HG03175 (cell line): Measurements from ENCODE around the gene JAML.

Experiments
- ATAC-seq: cut with Tn5 transposase; IDR thresholded peaks from one replicate; pipeline ENCODE4 v1.9.1; 2021; ENCODE audit warnings: mild to moderate bottlenecking, moderate library complexity; ENCODE audit not compliant: unreplicated experiment

The JAML gene

DNA sequence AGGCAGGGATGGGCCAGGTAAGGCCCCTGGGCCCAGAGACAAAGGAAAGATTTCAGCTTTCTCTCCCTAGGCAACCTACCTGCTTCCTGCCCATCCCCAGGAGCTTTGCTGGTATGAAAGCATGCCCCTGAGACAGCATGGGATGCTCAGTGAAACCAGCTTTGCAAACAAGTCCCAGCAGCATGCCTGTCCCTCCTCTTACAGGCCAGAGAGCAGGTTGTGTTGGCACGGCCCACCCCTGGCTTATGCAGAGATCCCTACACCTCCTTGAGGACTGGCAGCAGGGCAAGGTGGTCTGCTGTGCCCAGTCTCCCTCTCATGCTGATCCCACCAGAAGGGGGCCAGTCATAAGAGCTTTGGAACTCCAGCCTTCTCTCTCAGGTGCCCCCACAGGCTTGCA is 75.3 kb downstream of the JAML start:
- ATAC-seq = no peak

GRCh38 chr11:118148856-118149255 is 76.0 kb downstream of the JAML start:
- ATAC-seq = no peak

- no peak for ATAC-seq
Measured at GRCh38 chr11:118148240-118148639, 76.6 kb downstream of the JAML start.

- ATAC-seq = no peak
Measured at GRCh38 chr11:118147502-118147901, 77.3 kb downstream of the JAML start.

DNA sequence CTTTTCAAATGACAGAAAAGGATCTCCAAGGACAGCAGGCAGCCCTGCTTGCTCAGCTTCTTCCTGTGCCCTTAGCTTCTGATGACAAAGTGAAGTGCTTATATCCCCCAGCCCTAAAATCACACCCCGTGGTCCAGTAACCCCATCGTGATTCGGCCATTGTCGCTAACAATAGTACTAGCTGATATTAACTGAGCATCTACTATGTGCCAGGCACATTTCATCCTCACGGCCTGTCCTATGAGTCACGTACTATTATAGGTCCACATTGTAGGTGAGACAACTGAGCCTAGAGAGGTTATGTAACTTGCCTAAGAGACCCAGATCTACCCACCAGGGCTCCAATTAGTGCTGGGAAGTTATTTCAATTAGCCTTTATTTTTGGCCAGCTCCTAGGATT is 78.3 kb downstream of the JAML start:
- ATAC-seq = no peak

DNA sequence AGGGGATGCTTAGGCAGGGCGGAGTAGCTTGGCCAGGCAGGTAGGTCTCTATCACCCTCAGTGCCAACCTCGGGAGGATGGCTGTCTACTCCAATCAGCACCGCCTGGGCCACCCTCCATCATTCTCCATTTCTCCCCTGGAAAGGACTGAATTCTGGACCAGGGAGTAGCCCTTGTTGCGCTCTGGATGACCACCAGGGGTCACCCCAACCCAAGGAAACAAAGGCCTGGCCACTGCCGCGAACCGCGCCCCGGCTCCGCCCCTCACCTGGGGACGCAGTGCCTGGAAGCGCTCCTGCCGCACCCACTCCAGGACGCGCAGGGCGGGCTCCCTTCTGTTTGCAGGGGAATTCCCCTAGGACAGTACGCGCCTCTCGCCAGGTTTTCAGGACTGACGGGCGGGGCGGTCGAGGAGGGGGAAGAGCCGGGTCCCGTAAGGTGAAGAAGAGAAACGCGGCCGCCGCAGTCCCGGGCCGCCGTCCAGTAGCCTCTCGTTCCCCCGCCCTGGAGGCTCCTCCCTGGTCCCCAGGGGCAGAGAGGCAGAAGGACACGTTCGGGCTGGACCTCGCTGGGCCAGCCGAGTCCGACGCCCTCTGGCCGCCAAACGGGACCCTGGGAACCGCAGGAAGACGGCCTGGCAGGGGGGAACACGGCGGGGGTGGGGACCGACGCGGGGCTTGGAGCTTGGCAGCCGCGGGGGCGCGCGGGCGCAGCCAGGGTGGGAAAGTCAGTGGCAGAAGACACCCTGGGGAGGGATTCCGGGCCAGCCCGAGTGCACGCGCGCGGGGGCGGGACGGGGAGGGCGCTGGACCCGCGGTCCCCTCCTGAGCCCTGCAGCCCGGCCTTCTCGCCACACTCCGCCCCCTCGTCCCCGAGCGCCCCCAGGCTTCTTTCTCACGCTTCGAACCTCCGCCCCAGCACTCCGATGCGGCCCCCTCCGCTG is 79.3 kb downstream of the JAML start:
- ATAC-seq = peak; percentile 81

GRCh38 chr11:118144301-118145268 is 80.2 kb downstream of the JAML start:
- no peak for ATAC-seq
